LoVo (cell line): ENCODE data around the gene CCDC33.

Source experiments
- DNase-seq: peaks from one replicate; pipeline ENCODE4 v3.0.0-alpha.2; 2016; ENCODE audit warnings: low spot score

The CCDC33 gene

DNA sequence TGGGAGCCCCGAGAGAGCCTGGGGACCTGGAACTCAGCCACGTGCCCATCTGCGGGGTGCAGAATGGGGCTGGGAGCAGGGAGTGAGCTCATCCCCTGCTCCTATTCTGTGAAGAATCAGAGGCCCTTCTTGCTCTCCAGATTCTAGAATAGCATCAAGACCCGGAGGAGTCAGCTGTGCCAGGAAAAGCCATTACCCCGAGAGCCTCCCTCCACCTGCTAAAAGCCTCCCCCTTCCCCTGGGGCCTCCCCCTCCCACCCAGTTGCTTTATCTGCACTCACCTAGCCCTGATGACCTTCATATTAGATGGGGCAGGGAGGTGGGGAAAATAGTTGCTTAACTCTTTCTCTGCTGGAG is 23.1 kb downstream of the CCDC33 start:
- no peak for DNase-seq

DNA sequence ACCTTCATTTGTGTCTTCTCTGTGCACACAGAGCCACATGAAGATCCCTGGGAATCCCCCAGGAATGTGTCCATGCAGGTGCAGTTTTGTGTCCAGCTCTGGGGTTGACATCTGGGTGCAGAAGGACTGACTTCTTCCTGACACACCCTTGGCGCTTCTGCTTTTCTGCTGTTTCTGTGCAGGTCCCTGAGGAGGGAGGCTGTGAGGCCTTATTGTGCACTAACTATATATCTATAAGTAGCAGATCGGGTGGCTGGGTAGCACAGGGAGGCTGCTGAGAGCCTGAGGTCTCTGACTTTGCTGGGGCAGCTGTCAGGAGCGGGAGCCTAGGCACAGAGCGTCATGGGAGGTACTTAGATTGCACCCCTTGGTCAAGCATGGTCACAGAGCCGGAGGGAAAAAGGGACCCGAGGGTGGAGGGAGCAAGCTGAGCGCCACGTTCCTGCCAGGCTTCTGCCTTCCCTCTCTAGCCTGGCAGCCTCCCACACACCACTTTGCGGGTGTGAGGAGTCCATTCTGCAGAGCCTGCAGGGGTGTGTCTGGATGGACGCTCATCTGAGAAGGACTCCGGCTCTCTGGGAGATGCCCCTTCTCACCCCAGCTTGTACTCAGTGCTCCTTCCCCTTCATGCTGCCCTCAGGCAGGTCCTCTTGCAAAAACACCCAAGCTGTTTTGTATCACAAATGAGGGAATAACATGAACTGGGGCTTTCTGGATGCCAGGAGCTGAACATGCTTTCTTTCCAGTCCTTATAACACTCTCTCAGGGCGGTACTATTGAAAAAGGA is 23.9 kb downstream of the CCDC33 start:
- no peak for DNase-seq

DNA sequence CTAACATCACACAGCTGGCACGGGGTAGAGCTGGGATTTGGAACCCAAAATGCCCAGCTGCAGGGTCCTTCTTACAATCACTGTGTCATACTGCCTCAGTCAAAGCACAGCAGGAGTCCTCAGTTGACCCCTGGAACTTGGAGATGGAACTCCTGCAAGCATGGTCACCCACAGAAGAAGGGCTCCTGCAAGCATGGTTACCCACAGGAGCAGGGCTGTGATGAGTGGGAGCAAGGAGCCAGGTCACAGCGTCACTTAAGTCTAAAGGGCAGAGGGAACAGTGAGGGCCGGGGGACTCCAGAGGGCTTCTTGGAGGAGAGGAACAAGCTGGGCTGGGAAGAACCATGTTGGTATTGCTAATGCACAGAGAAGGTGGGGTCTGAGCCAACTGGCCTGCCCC is 24.9 kb downstream of the CCDC33 start:
- DNase-seq = no peak

DNA sequence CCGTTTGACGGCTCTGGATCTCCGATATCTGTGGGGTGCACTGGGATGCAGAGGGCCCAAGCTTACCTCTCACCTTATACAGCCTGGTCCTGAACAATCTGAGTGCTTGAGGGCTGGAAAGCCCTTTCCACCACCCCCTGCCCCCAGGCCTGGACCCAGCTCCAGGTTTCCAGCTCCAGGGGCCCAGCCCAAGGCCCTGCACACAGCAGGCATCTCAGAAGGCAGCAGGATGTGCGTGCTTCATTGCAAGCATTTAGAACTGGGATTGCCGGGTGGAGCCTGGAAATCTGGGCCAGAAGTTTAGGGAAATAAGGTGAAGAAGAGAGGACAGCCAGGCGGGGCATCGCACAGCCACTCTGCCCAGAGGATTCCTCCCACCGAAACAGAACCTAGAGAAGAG is 25.6 kb downstream of the CCDC33 start:
- no peak for DNase-seq

DNA sequence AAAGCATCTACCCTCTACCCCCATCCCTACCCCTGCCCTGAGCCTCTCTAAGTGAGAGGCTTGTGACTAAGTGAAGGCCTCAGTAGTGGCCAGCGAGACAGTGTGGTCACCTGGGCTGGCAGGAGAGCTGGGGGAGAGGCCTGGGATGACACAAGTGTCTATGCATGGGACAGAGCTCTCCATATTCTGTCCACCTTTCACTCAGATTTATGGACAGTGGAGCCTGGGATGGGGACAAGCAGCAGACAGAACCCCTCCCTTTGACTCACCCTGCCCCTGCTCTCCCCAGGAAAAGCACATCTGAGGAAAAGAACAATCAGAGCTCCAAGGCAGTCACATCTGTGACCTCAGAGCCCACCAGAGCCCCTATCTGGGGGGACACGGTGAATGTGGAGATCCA is 26.0 kb downstream of the CCDC33 start:
- no peak for DNase-seq

DNA sequence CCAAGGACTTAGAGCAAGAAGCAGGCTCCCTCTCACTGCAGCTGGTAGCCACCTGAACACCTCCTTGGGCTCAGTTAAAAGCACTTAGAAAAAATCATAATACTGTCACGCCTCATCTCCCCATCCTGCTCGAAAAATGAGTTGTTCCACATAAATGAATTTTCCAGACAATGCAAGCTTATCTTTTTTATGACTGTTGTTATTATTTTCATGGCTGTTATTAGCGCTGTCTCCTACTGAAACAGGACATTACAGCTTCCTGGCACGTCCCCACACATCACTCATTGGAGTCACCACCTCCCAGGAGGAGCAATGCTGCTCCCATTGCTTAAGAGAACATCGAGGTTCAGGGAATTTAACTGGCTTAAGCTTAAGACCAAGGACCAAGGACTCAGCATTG is 26.5 kb downstream of the CCDC33 start:
- no peak for DNase-seq

DNA sequence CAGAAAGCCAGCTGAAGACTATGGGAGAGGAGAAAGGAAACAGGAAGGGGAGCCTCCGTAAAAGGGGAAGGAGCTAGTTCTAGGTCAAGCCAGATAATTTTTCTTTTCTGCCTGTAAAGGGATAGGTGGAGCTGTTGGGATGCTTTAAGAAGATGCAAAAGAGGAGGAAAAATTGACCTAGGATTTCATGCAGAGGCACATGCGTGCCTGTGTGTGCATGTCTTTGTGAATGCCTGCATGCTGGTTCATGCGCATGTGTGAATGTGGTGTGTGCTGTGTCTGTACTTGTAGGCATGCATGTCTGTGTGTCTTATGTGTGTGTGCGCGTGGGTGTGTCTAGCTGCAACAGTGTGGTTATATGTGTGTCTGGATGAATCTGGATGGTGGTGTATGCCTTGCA is 27.3 kb downstream of the CCDC33 start:
- no peak for DNase-seq

DNA sequence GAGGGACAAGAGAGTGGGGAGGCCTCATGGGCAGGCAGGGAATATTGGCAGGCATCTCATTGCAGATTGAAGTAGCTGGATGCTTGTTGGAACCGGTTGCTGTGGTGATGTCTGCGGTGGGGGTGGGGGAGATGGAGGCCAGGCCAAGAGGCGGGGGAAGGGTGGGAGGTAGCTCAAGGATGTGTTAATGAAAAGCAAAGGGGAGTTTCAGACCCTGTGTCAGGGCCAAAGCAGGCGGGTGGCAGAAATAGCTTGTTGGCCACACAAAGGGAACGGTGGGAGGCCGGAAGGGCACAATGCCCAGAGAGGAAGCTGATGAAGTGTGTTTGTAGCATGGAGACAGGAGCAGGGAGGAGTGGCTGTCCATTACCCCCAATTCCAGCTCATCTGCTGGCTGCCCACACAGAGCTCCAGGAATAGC is 28.0 kb downstream of the CCDC33 start:
- no peak for DNase-seq

DNA sequence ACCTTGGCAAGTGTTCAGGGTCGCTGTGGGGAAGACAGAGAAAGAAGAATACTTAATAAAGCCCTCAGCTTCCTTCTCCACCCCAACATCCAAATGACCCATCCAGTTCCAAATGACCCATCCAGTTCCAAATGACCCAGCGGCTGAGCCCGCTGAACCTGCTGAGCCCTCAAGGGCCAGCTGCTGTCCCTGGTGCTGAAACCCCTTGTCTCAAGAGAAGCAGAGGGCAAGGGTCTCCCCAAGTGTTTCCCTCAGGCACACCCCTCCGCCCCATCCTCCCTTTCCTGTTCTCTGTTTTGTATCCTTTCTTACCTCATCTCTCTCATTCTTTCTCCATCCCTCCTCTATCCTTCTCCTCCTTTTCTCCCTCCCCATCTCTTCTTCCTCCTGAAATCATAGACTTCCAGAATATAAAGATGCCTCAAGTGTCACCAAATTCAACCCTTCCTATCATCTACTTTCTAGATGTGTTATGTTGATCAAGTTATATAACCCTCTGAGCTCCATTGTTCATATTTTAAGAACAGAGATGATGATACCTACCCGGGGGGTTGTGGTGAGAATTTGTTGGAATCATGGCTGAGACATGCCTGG is 29.0 kb downstream of the CCDC33 start:
- no peak for DNase-seq

DNA sequence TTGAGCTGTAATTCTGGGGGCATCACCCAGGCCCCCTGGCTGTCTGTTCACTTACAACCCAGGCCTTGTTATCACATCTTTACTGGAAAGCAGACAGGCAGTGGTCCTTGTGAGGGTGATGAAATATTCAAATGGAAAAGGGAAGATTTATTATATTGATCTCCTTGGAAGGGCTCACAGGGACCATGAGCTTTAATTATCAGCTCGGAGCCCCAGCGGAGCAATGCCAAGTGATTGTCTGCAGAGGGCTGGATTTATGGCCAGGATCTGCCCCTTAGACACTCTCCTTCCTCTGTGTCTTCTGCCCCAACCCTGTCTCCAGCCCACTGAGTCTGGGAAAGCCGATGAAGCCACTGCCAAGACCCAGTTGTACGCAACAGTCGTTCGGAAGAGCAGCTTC is 31.9 kb downstream of the CCDC33 start:
- DNase-seq = no peak

DNA sequence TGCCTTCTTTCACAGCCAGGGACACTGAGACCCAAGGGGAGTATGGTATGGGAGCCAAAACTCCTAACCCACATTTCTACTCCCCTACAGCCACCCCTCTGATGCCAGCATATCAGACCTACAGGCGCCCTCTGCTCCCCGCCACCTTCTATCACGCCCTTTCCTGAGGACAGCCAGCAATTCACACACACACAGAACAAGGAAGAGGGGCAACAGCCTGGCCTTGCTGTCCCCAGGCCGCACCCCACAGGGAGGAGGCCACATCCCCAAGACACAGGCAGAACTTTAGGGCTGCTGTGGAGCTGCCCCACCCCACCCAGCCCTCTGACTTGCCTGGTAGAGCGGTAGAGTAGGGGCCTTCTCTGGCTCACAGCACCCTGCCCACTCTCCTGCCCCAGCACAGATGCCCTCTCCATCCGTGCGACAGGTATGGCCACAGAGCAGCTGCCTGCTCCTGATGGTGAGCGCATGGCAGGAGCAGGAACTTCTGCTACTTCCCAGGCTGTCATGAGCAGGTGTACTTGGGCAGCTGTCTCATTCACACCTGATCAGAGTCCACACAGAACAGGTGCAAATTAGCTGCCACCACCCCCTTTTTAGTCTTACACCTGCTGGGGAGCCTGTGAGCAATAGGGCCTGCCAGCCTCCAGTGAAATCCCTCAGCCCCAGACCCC is 33.4 kb downstream of the CCDC33 start:
- DNase-seq = no peak

DNA sequence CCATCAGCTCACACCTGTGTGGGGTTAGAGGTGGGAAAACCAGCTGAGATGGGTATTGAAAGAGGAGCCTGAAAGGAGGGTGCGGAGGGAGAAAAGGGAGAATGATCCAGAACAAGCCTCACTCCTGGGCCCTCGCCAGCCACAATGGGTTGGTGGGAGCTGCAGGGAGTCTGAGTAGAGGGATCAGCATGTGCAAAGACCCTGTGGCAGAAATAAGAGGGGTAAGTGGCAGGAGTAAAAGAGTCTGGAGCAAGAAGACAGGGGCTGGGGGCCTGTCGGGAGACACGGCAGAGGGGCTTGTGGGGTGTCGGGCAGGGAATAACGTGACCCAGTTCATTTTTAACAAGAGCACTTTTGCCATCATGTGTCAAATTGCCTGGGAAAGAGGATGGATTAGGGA is 34.0 kb downstream of the CCDC33 start:
- DNase-seq = no peak

DNA sequence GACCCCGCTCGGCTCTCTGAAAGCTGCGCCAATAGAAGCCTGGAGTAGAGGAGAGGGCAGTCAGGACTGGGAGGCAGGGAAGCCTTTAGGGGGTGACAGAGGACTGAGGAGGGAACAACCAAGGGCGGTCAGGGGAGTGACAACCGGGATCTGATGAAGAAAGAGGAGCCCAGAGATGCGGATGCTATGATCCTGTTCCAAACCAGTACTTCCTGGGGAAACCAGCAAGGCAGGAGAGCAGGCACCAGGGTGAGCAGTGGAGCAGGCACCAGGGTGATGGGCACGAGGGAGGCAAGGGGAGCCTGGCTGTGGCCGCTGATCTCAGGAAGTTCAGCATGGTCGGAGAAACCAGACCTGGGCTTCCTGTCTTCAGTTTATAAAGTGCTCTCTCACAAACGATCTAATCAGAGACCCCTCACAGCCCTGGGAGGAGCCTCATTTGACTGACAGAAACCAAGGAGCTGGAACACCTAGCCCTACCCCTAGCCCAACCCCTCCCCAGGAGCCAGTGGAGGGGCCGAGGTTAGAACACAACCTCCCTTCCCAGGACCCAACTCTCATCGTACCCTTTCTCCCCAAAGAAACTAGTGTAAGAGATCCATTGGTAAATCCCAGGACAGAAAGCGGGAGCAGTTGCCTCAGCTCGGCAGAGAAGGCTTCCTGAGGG is 34.9 kb downstream of the CCDC33 start:
- no peak for DNase-seq

DNA sequence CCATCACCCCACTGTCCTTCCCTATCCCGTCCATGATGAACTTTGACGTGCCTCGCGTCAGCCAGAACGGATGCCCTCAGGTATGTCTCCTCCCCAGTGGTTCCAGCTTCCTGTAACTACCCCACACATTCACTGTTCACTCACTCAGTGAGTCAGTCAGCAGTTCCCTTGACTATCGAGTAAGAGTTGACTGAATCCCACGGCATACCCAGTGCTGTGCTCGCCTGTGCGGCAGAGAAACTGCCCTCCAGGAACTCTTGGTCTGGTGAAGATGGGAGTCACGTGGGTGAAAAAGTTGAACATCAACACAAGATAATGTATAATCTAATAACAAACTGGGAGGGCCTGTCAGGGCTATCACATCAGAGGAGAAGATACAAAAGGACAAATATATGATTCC is 36.7 kb downstream of the CCDC33 start:
- DNase-seq = no peak

DNA sequence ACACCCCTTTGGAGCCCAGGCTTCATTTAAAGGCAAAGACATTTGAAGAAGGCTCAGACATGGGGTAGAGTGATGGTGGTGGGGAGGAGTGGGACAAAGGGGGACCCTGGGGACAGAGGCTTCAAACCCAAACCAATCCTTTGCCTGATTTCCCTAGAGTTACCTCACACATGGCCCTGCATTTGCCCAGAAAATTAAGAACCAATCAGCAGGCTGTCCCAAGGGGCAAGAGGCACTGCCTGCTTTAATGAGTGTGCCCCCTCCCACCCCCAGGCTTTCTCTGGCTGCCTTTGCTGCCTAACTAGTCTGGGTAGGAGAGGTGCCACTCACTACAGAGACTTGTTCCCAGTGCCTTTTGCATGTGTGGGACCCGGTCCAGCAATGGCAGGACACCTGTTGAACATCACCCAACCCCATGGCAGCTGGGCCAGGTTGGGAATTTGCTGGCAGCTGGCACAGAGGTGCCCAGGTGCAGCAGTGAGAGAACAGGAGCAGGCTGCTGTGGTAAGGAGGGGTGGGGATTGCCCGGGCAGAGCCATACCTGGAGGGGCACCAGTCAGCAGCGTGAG is 38.4 kb downstream of the CCDC33 start:
- DNase-seq = no peak

DNA sequence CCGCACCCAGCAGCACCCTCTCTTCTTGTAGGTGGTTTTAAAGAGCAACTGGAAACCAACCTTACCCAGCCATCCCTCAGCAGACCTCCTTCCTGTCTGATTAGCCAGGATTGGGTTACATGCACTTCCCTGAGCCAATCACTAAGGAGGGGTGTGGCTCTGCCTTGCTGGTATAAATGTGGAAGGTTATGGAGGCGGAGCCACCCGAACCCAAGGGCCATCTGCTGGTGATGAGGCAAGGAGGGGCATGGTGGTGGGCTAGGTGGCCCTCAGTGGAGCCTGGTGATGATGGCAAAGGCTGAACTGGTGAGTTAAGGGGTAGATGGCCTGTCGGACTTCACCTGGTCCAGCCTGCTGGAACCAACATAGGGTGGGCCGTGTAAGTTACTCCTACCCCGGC is 39.8 kb downstream of the CCDC33 start:
- no peak for DNase-seq

DNA sequence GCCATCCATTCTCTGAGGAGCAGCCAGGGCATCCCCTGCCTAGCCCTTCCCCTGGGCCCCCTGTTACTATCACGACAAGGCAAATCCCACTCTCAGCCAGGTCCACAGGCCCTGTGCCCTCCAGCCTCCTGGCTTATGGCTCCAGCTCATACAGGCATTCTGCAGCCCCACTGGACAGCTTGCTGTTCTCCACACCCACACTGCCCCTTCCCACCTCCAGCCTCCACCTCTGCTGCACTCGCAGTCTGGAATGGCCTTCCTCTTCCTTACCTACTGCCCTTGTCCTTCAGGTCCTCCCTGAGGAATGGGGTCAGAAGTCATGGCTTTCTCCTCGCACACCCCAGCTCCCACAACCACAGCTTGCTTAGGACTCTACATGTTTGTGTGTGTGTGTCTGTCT is 40.4 kb downstream of the CCDC33 start:
- DNase-seq = no peak

DNA sequence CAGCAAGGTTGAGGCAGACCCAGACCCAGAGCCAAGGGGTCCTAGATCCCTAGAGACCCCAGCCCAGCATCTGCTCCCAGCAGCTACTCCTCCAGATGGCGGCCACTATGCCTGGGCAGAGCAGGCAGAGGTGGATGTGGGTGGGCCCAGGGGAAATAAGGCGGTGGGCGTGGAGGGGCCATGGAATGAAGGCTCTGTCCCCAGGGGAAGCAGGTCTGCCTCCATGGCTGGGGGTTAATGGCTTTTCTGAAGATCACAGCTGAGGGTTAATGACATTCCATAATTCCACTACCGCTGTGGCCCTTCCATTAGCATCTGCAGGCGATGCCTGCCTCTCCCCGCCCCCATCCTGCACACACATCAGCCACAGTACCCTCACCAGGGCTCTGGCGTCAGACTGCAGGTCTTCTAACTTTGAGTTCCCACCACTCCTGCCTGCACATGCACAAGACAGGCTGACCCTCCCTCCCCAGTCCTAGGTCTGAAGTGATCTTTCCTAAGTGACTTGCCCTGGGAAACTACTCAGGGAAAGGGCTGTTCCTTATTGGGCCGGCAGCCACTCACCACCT is 41.2 kb downstream of the CCDC33 start:
- DNase-seq = no peak

DNA sequence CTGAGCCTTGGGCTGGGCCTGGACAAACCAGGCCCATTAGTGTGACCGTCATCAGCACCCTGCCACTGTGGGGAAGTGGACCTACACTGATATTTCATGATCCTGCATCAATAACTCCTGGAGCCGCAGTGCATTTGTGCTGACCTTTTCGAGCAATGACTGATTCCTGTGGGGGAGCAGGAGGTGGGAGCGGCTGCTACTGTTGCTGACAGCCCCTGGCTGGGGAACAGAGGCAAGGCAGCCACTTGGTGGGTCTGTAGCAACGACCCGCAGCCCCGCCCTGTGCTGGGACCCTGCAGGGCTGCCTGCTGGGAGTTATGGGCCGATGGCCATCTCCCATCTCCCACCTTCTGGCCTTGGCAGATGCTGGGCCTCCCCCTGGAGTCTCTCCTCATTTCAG is 42.1 kb downstream of the CCDC33 start:
- DNase-seq = no peak

DNA sequence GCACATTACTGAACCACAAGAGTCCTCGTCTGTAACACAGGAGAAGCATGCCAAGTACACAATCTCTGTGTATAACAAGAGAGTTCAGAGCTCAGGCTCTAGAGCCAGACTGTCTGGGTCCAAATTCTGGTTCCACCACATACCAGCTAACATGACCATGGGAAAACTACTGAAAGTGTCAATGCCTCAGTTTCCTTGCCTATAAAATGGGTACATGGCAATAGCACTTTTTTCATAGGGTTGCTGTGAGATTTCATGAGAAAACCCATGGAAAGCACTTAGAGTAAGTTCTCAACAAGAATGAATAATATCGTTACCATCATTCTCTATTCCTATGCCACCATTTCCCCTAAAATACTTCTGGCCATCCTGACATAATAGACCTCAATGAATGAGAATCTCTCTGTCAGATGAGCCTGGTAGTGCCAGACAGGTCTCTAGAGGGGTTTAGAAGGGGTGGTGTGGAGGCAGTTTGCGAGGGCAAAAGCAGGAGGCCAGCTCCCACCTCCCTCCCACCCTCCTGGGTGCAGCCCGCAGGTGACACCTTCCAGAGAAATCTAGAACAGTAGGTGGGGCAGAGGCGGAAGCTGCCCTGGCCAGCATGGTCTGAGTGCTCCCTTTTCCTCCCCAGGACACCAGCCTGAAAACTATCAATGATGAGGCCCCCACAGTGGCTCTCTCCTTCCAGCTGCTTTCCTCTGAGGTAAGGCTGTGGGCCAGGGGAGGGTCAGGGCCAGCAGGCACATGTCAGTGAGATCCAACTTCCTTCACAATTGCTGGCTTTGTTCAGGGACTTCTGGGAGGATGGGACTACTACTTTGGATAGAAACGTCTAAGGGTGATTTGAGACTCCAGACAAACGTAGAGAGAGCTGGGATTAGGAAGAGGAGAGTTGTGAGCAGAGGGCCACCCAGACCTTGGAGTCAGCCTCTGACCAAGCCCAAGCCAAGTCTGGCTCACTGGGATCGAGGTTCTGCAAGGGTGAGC is 45.3 kb downstream of the CCDC33 start:
- no peak for DNase-seq

DNA sequence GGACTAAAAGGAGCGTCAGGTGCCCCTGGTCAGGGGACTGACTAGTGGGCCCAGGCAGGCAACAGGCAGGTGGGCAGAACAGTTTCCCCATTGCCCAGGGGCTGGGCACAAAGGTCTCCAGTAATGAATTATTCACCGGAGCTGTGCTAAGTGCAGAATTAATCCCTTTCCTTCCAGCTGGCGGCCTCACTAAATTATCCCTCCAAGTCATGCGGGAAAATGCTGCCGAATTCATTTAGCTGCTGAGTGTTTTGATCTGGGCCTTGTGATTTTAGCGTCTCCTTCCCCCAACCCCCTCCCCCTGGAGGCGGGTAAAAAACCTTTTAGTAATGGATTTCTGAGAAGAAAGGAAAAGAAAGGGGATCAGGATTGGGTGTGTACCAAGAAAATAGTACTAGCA is 47.2 kb downstream of the CCDC33 start:
- no peak for DNase-seq
